Pancreas (tissue), 10 donors: ENCODE data around the gene CAB39L. TPM values are rescaled to one million over a fixed set of nuclear protein-coding genes. Genes with fewer than 3 reads are reported as not detected.

ENCODE experiments used
- ATAC-seq, 4 donors: fragments of 200-7000 bp; cut with Tn5 transposase; one replicate each; pipeline versions ENCODE4 v1.8.0 to v1.9.1; 2020; ENCODE audit warnings: mild to moderate bottlenecking in 4 of 4, moderate library complexity in 4 of 4
- DNase-seq, 6 donors: peaks; one replicate each; pipeline ENCODE4 v3.0.0-alpha.2; 2020
- FAIRE-seq: peaks from 2 replicates; lab custom pipeline; 2012; peaks lifted over from hg19 to GRCh38; lab: Jason Lieb, UNC
- H3K27ac ChIP-seq, 4 donors: fragments of 200-600 bp; sonication (generic); 1 replicate in 3 of 4; 2 replicates in 1 of 4; pipeline versions ENCODE4 v1.5.0 to v1.8.0; 2020
- H3K27me3 ChIP-seq, 4 donors: fragments of 200-600 bp; one replicate each; pipeline ENCODE4 v1.8.0; 2021
- H3K36me3 ChIP-seq, 3 donors: fragments of 200-600 bp; sonication (generic) in 1 of 3; one replicate each; pipeline versions ENCODE4 v1.5.0 to v1.8.0; 2020 to 2021
- H3K4me1 ChIP-seq, 3 donors: fragments of 200-600 bp; one replicate each; pipeline ENCODE4 v1.8.0; 2021
- H3K4me3 ChIP-seq, 4 donors: fragments of 200-600 bp; sonication (generic) in 2 of 4; one replicate each; pipeline versions ENCODE4 v1.5.0 to v1.8.0; 2020 to 2021
- H3K9me3 ChIP-seq, 4 donors: fragments of 200-600 bp; one replicate each; pipeline ENCODE4 v1.8.0; 2021
- CTCF ChIP-seq, 4 donors: fragments of 200-600 bp; sonication (generic) in 3 of 4; IDR thresholded peaks; one replicate each; pipeline versions ENCODE4 v1.5.0 to v1.8.0; 2021; ENCODE audit warnings: antibody characterized with exemption in 4 of 4
- WGBS, 2 donors: extraction: QIAGEN DNeasy Blood & Tissue Kit; methylation state at CpG; one replicate each; pipeline ENCODE4 v1.1.7; 2013; 5-methylcytosine and 5-hydroxymethylcytosine counted together
- intact Hi-C, 3 donors: fragments of 100-400 bp; cut with DNase I; formaldehyde crosslinking; loops; one replicate each; pipeline versions ENCODE4 v1.11.1 to v1.14.2; 2022
- polyA plus RNA-seq, 2 donors: library from polyadenylated mRNA; stranded (reverse); fragments of 200-250 nt; gene quantifications; one replicate each; pipeline ENCODE4 v1.2.3, GENCODE V29; 2013
- total RNA-seq, 6 donors: library from RNA; stranded (reverse); fragmentation: NEBNext Ultra II Directional in 4 of 6; extraction: Animal tissue kit (Norgen Biotek cat#: 25700) in 4 of 6; gene quantifications; one replicate each; pipeline versions ENCODE4 v1.2.1 to v1.2.4, GENCODE V29; 2021 to 2023
- donor health status: healthy with polysubstance abuse.
- donor health status: DM: no; HTN: no; CAD: no; lungs with moderate emphysema.
- donor health status: DM: no; HTN: no; CAD: no.
- donor health status: control.
- donor health status: control.
- donor health status: Bipolar disorder and iron deficiency.
- donor health status: DM: yes; HTN: yes; CAD: no.
- donor health status: DM: no; HTN: no; CAD: no.
- donor health status: DM: no; HTN: no; CAD: no.
- donor health status: DM: yes; HTN: yes; CAD: no.

Gene CAB39L
- total and polyA plus RNA-seq, 8 donors, result 2.7 to 8.4 (median 5.0) TPM

GRCh38 chr13:49453465-49453864, 9.6 kb upstream of the CAB39L start:
- WGBS, 2 donors, result 96 to 99% methylated on average over 7 of the region's 7 CpGs
- DNase-seq (no peak), ATAC-seq (no peak), FAIRE-seq (no peak)
- intact Hi-C loops, result no loop called here
- H3K36me3 ChIP-seq, result no peaks in the 10 kb centered on the region
- no peak overlapping the region for H3K27ac ChIP-seq
- no peaks in the 10 kb centered on the region for H3K27me3 ChIP-seq
- H3K4me1 ChIP-seq, result peaks cover 8 to 17% (median 10%) of the 10 kb centered on the region in 3 donors
- no peak for TF ChIP-seq CTCF (IDR thresholded peaks at IDR 0.05)
- no peak overlapping the region for H3K4me3 ChIP-seq
- no peaks in the 10 kb centered on the region for H3K9me3 ChIP-seq

GRCh38 chr13:49452725-49453457, 9.0 kb upstream of the CAB39L start:
- H3K9me3 ChIP-seq, result no peaks in the 10 kb centered on the region
- no peak overlapping the region for H3K4me3 ChIP-seq
- ATAC-seq (no peak), DNase-seq (no peak), FAIRE-seq (no peak)
- H3K36me3 ChIP-seq, result no peaks in the 10 kb centered on the region
- peaks cover 8 to 23% (median 16%) of the 10 kb centered on the region in 3 donors for H3K4me1 ChIP-seq
- H3K27ac ChIP-seq, result no peak overlapping the region
- no peak for TF ChIP-seq CTCF (IDR thresholded peaks at IDR 0.05)
- intact Hi-C loops, result no loop called here
- 72 to 74% methylated on average over 8 of the region's 8 CpGs for WGBS, 2 donors
- no peaks in the 10 kb centered on the region for H3K27me3 ChIP-seq

GRCh38 chr13:49450105-49450819, 6.4 kb upstream of the CAB39L start:
- Histone ChIP-seq H3K27ac (no peak overlapping the region), H3K4me3 (no peak overlapping the region), H3K4me1 (peaks cover 0 to 31% (median 29%) of the 10 kb centered on the region in 3 donors), H3K27me3 (no peaks in the 10 kb centered on the region), H3K36me3 (no peaks in the 10 kb centered on the region), H3K9me3 (no peaks in the 10 kb centered on the region)
- no peak for TF ChIP-seq CTCF (IDR thresholded peaks at IDR 0.05)
- 86 to 88% methylated on average over 3 of the region's 3 CpGs for WGBS, 2 donors
- intact Hi-C loops, result no loop called here
- no peak for ATAC-seq
- no peak for FAIRE-seq
- DNase-seq, result no peak

- Histone ChIP-seq H3K36me3 (no peaks in the 10 kb centered on the region), H3K4me3 (no peak overlapping the region), H3K9me3 (no peaks in the 10 kb centered on the region), H3K27me3 (no peaks in the 10 kb centered on the region), H3K27ac (no peak overlapping the region), H3K4me1 (peaks cover 0 to 29% (median 28%) of the 10 kb centered on the region in 3 donors)
- no peak for FAIRE-seq
- DNase-seq, result no peak
- intact Hi-C loops, result no loop called here
- no peak for TF ChIP-seq CTCF (IDR thresholded peaks at IDR 0.05)
- 73 to 82% methylated on average over 2 of the region's 2 CpGs for WGBS, 2 donors
- no peak for ATAC-seq
Observed at GRCh38 chr13:49448753-49449152, 4.9 kb upstream of the CAB39L start.

GRCh38 chr13:49446473-49446872, 2.6 kb upstream of the CAB39L start:
- no peak for DNase-seq
- no peak for TF ChIP-seq CTCF (IDR thresholded peaks at IDR 0.05)
- intact Hi-C loops, result no loop called here
- Histone ChIP-seq H3K4me1 (peaks cover 0 to 33% (median 28%) of the 10 kb centered on the region in 3 donors), H3K9me3 (no peaks in the 10 kb centered on the region), H3K27me3 (no peaks in the 10 kb centered on the region), H3K36me3 (no peaks in the 10 kb centered on the region), H3K4me3 (peak overlapping the region in 1 of 4 donors; percentile 65), H3K27ac (peak overlapping the region in 2 of 4 donors; percentile 96 to 98)
- FAIRE-seq, result no peak
- no peak for ATAC-seq
